IMR-90 (cell line): Measurements from ENCODE around the gene STXBP6. TPM values are rescaled to one million over a fixed set of nuclear protein-coding genes. Genes with fewer than 3 reads are reported as not detected.

ENCODE experiments used
- ATAC-seq: fragments of 200-7000 bp; cut with Tn5 transposase; 2 replicates; pipeline ENCODE4 v1.9.1; 2020; ENCODE audit warnings: low read depth, mild to moderate bottlenecking, moderate library complexity
- BruUV-seq: library from RNA; stranded (reverse); fragments of 400-500 nt; replicated peaks from 2 replicates; lab custom pipeline; 2021; lab: Mats Ljungman, UMichigan
- CTCF ChIA-PET: fragments of 300-600 bp; formaldehyde crosslinking; extraction: SDS; loops from one replicate; lab custom pipeline; 2021; ENCODE audit warnings: antibody characterized with exemption; lab: Yijun Ruan, JAX
- POLR2A ChIA-PET: fragments of 300-600 bp; sonication (Branson Sonifier 250); formaldehyde crosslinking; loops from one replicate; lab custom pipeline; 2022; ENCODE audit warnings: antibody characterized with exemption; ENCODE audit not compliant: unreplicated experiment; lab: Charles Lee
- DNase-seq: peaks from one replicate; pipeline ENCODE4 v3.0.0; 2013
- H2AFZ ChIP-seq: replicated peaks from 2 replicates; pipeline ENCODE3; 2013; ENCODE audit warnings: low read length, mild to moderate bottlenecking; ENCODE audit not compliant: poor library complexity
- H2AK5ac ChIP-seq: 2 replicates; pipeline ENCODE4 v1.6.1; 2013; ENCODE audit warnings: low read depth, low read length, inconsistent platforms
- H2AK9ac ChIP-seq: replicated peaks from 2 replicates; pipeline ENCODE3; 2013; ENCODE audit warnings: mild to moderate bottlenecking, low read depth, low read length, moderate library complexity; ENCODE audit not compliant: poor library complexity
- H2BK120ac ChIP-seq: 2 replicates; pipeline ENCODE4 v1.6.1; 2013; ENCODE audit warnings: low read depth, low read length, inconsistent platforms
- H2BK15ac ChIP-seq: 3 replicates; pipeline ENCODE4 v1.6.1; 2013; ENCODE audit warnings: low read depth, low read length, inconsistent platforms
- H2BK20ac ChIP-seq: 2 replicates; pipeline ENCODE4 v1.6.1; 2013; ENCODE audit warnings: low read depth, mild to moderate bottlenecking, inconsistent platforms, low read length, moderate library complexity
- H2BK5ac ChIP-seq: 2 replicates; pipeline ENCODE4 v1.6.1; 2013; ENCODE audit warnings: mild to moderate bottlenecking, low read depth, low read length, inconsistent platforms; ENCODE audit not compliant: poor library complexity, severe bottlenecking
- H3K14ac ChIP-seq: replicated peaks from 2 replicates; pipeline ENCODE4 v1.6.1; 2013; ENCODE audit warnings: low read depth, low read length, inconsistent platforms
- H3K18ac ChIP-seq: 2 replicates; pipeline ENCODE4 v1.6.1; 2013; ENCODE audit warnings: low read depth, low read length, control low read depth
- H3K23ac ChIP-seq: 2 replicates; pipeline ENCODE4 v1.6.1; 2013; ENCODE audit warnings: low read depth, low read length, inconsistent platforms
- H3K27ac ChIP-seq: 2 replicates; pipeline ENCODE4 v1.5.1; 2013; ENCODE audit warnings: mild to moderate bottlenecking, control low read depth, low read length; ENCODE audit not compliant: insufficient read depth
- H3K27me3 ChIP-seq: 2 replicates; pipeline ENCODE4 v1.6.1; 2013; ENCODE audit warnings: low read length; ENCODE audit not compliant: control insufficient read depth, insufficient read depth
- H3K36me3 ChIP-seq: 2 replicates; pipeline ENCODE4 v1.6.1; 2013; ENCODE audit warnings: low read length, mixed read lengths; ENCODE audit not compliant: control insufficient read depth, insufficient read depth
- H3K4ac ChIP-seq: 2 replicates; pipeline ENCODE4 v1.6.1; 2013; ENCODE audit warnings: low read depth, low read length, inconsistent platforms
- H3K4me1 ChIP-seq: 2 replicates; pipeline ENCODE4 v1.6.1; 2013; ENCODE audit warnings: low read length, mixed read lengths; ENCODE audit not compliant: control insufficient read depth, insufficient read depth
- H3K4me2 ChIP-seq: 2 replicates; pipeline ENCODE4 v1.6.1; 2013; ENCODE audit warnings: low read depth, mild to moderate bottlenecking, control low read depth, low read length, moderate library complexity
- H3K4me3 ChIP-seq: 2 replicates; pipeline ENCODE4 v1.5.1; 2013; ENCODE audit warnings: low read depth, mild to moderate bottlenecking, control low read depth, low read length, moderate library complexity; ENCODE audit not compliant: insufficient read depth
- H3K56ac ChIP-seq: 2 replicates; pipeline ENCODE4 v1.6.1; 2013; ENCODE audit warnings: low read length, inconsistent platforms; ENCODE audit not compliant: insufficient read depth; ENCODE audit errors: extremely low read depth
- H3K79me1 ChIP-seq, 2 experiments: 2 replicates each; pipeline ENCODE4 v1.6.1; 2013; ENCODE audit warnings: low read length in 2 of 2, inconsistent platforms in 1 of 2, low read depth in 1 of 2
- H3K9ac ChIP-seq: 2 replicates; pipeline ENCODE4 v1.6.1; 2013; ENCODE audit warnings: low read depth, low read length, control low read depth
- H3K9me1 ChIP-seq: 2 replicates; pipeline ENCODE4 v1.6.1; 2013; ENCODE audit warnings: low read length, inconsistent platforms; ENCODE audit not compliant: insufficient read depth
- H3K9me3 ChIP-seq: 2 replicates; pipeline ENCODE4 v1.6.1; 2013; ENCODE audit warnings: low read length; ENCODE audit not compliant: control insufficient read depth, insufficient read depth
- H4K20me1 ChIP-seq: 2 replicates; pipeline ENCODE4 v1.6.1; 2013; ENCODE audit warnings: low read length, inconsistent platforms; ENCODE audit not compliant: insufficient read depth
- H4K5ac ChIP-seq: 2 replicates; pipeline ENCODE4 v1.6.1; 2013; ENCODE audit warnings: mild to moderate bottlenecking, low read depth, low read length, control low read depth
- H4K8ac ChIP-seq, 2 experiments: 2 replicates each; pipeline ENCODE4 v1.6.1; 2013; ENCODE audit warnings: low read depth in 2 of 2, low read length in 2 of 2, control low read depth in 1 of 2, inconsistent platforms in 1 of 2
- H4K91ac ChIP-seq: 2 replicates; pipeline ENCODE4 v1.6.1; 2013; ENCODE audit warnings: low read depth, low read length, inconsistent platforms; ENCODE audit not compliant: insufficient read depth
- SMC3 ChIP-seq: fragments of 150-350 bp; IDR thresholded peaks from 2 replicates; pipeline ENCODE4 v1.6.1; 2016; ENCODE audit warnings: low read depth, mild to moderate bottlenecking, antibody characterized with exemption, low read length, moderate library complexity
- WGBS, 2 experiments: methylation state at CpG; one replicate each; pipeline versions ENCODE4 v1.1.5 to v1.1.7; 2013; ENCODE audit warnings: missing lambda C conversion rate in 2 of 2; ENCODE audit not compliant: insufficient read length in 1 of 2; ENCODE audit errors: extremely low coverage in 2 of 2; 5-methylcytosine and 5-hydroxymethylcytosine counted together
- dilution Hi-C: fragments of 300-500 bp; cut with HindIII; formaldehyde crosslinking; loops from one replicate; pipeline ENCODE4 v1.14.3; 2018; ENCODE audit warnings: low sequenced_read_pairs; ENCODE audit not compliant: unreplicated experiment
- in situ Hi-C: fragments of 300-500 bp; cut with MboI; formaldehyde crosslinking; loops from 3 replicates; pipeline ENCODE4 v1.14.3; 2019; ENCODE audit warnings: low sequenced_read_pairs, inconsistent platforms, mixed read lengths
- intact Hi-C: fragments of 100-400 bp; cut with micrococcal nuclease; formaldehyde crosslinking; loops from 2 replicates; pipeline ENCODE4 v1.10.0; 2022
- polyA plus RNA-seq, 3 experiments: library from polyadenylated mRNA; depleted of rRNA; stranded (reverse); fragments of >200 nt; gene quantifications; 2 replicates each; pipeline ENCODE4 v1.2.3, GENCODE V29; 2012; ENCODE audit warnings: low replicate concordance in 1 of 3
- total RNA-seq: library from RNA; depleted of rRNA; stranded (reverse); fragments of >200 nt; gene quantifications from 2 replicates; pipeline ENCODE4 v1.2.3, GENCODE V29; 2012
- TF ChIP-seq, protein P1 (sequence below): conservative IDR thresholded peaks from 2 replicates; pipeline ENCODE4 v1.5.1; 2012; ENCODE audit warnings: mild to moderate bottlenecking, low read depth, low read length, improper control_type of control experiment

The STXBP6 gene
- total and polyA plus RNA-seq, 2 of the 4 experiments (the other 2 are of a cell fraction) = 14.2 to 14.3 TPM

DNA sequence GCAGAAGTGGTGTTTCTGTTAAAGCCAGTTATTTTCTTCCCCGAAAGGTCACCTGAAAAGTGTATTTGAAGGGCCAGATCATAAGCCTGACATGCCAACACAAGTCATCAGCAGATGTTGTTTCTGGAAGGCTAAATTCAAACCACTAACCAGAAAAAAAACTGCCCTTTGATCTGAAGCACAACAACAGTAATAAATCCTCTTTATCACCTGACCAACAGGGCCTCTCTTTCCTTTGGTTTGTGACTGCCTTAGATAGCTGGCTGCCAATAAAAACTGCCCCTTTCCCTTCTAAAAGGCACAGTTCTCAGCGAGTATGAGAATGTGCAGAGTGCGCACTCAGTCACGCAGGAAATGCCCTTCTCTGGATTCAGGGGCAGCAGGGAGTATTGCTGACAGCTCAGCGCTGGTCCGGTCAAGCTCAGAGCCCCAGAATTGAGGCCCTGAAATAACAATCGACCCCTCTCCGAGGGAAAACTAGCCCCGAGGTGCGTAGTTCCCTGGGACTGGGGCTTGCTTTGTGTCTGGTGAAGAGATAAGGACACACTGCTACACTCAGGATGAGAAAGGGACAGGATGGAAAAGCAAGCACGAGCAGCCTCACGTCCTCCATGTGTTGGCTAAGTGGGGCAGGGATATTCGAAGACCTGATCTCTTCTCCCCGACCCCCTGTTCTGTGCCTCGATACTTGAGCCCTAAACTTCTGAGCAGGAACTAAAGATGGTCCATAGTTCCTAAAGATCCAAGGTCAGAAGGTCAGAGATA lies 231.7 kb downstream of the STXBP6 start:
- Histone ChIP-seq H3K4ac (no peak overlapping the region), H3K56ac (no peak overlapping the region), H2BK120ac (no peak overlapping the region), H4K20me1 (no peaks in the 10 kb centered on the region), H2BK5ac (no peak overlapping the region), H3K27ac (no peak overlapping the region), H2AK9ac (no peak overlapping the region), H3K4me2 (no peak overlapping the region), H3K27me3 (no peaks in the 10 kb centered on the region), H3K9me3 (no peaks in the 10 kb centered on the region), H3K79me1 (no peaks in the 10 kb centered on the region), H4K91ac (no peak overlapping the region), H3K23ac (no peak overlapping the region; the same call in 1 of the 2 replicates), H2BK15ac (no peak overlapping the region; the same call in 2 of the 3 replicates), H4K8ac (no peak overlapping the region), H3K9me1 (no peaks in the 10 kb centered on the region), H3K18ac (no peak overlapping the region), H3K36me3 (no peaks in the 10 kb centered on the region), H3K4me1 (no peaks in the 10 kb centered on the region), H3K4me3 (no peak overlapping the region), H3K14ac (no peak overlapping the region), H2AFZ (no peak overlapping the region), H3K9ac (no peak overlapping the region), H4K5ac (no peak overlapping the region), H2AK5ac (no peak overlapping the region), H2BK20ac (peak overlapping the region; percentile 27; the same call in 1 of the 2 replicates)
- intact Hi-C loops (loop anchor here (1.0 to 5.0 kb wide), 3 partner anchors 149 to 314 kb away; no protein-coding TSS in a partner anchor), dilution Hi-C loops (no loop called here), in situ Hi-C loops (loop anchor here (5.0 kb wide), 2 partner anchors 224 to 314 kb away; no protein-coding TSS in a partner anchor)
- DNase-seq = no peak
- CTCF ChIA-PET = interaction anchor here (0.7 to 2.2 kb wide), 4 partner anchors 83 to 315 kb away, joined by 3 to 11 read pairs (median 3); no protein-coding TSS in a partner anchor
- POLR2A ChIA-PET = no interaction called here
- BruUV-seq = no TSS peak
- peak; percentile 25; the same call in 1 of the 2 replicates for ATAC-seq
- TF ChIP-seq, protein P1, sequence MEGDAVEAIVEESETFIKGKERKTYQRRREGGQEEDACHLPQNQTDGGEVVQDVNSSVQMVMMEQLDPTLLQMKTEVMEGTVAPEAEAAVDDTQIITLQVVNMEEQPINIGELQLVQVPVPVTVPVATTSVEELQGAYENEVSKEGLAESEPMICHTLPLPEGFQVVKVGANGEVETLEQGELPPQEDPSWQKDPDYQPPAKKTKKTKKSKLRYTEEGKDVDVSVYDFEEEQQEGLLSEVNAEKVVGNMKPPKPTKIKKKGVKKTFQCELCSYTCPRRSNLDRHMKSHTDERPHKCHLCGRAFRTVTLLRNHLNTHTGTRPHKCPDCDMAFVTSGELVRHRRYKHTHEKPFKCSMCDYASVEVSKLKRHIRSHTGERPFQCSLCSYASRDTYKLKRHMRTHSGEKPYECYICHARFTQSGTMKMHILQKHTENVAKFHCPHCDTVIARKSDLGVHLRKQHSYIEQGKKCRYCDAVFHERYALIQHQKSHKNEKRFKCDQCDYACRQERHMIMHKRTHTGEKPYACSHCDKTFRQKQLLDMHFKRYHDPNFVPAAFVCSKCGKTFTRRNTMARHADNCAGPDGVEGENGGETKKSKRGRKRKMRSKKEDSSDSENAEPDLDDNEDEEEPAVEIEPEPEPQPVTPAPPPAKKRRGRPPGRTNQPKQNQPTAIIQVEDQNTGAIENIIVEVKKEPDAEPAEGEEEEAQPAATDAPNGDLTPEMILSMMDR = no peak
- no peak for TF ChIP-seq SMC3
- 74% methylated on average over 3 of the region's 15 CpGs; no CpG with 5 or more reads in 1 of the 2 experiments for WGBS, 2 experiments
